Body of pancreas (tissue), 4 donors: ENCODE data around the gene SOD3. TPM values are rescaled to one million over a fixed set of nuclear protein-coding genes. Genes with fewer than 3 reads are reported as not detected.
A peak's percentile ranks its signal among the peaks of the same experiment; 100 is the strongest.

Source experiments
- ATAC-seq: fragments of 150-250 bp; one replicate; pipeline ENCODE4 v1.9.1; 2016
- DNase-seq, 4 donors: peaks; one replicate each; pipeline ENCODE4 v3.0.0-alpha.2; 2019
- H3K27ac ChIP-seq, 4 donors: fragments of 200-600 bp; sonication (generic); 1 replicate in 3 of 4; 2 replicates in 1 of 4; pipeline versions ENCODE4 v1.5.1 to v1.6.1; 2016 to 2019; ENCODE audit warnings: mild to moderate bottlenecking in 1 of 4, mixed read lengths in 1 of 4, moderate library complexity in 1 of 4
- H3K27me3 ChIP-seq, 2 donors: fragments of 200-600 bp; sonication (generic); one replicate each; pipeline ENCODE4 v1.6.0; 2016; ENCODE audit warnings: mild to moderate bottlenecking in 1 of 2
- H3K36me3 ChIP-seq, 2 donors: fragments of 200-600 bp; sonication (generic); replicated peaks in 1 of 2; 2 replicates each; pipeline ENCODE4 v1.5.1; 2016; ENCODE audit warnings: low read depth in 2 of 2; ENCODE audit not compliant: insufficient read depth in 1 of 2
- H3K4me1 ChIP-seq: fragments of 200-600 bp; sonication (generic); one replicate; pipeline ENCODE4 v1.6.0; 2016
- H3K4me3 ChIP-seq, 2 donors: fragments of 200-600 bp; sonication (generic); 1 replicate in 1 of 2; 2 replicates in 1 of 2; pipeline ENCODE4 v1.5.1; 2016 to 2019
- H3K9me3 ChIP-seq, 3 donors: fragments of 200-600 bp; sonication (generic); 1 replicate in 2 of 3; 2 replicates in 1 of 3; pipeline ENCODE4 v1.5.1; 2016
- CTCF ChIP-seq, 7 experiments: fragments of 450-650 bp in 4 of 7; fragments of 200-600 bp in 3 of 7; sonication (generic) in 3 of 7; IDR thresholded peaks; one replicate each; pipeline ENCODE4 v1.5.1; 2016 to 2019; ENCODE audit warnings: antibody characterized with exemption in 7 of 7
- POLR2A ChIP-seq, 3 donors: fragments of 450-650 bp; IDR thresholded peaks; one replicate each; pipeline ENCODE4 v1.6.1; 2016; ENCODE audit warnings: antibody characterized with exemption in 3 of 3, mild to moderate bottlenecking in 2 of 3
- WGBS, 2 donors: methylation state at CpG; one replicate each; pipeline ENCODE4 v1.1.5; 2017; 5-methylcytosine and 5-hydroxymethylcytosine counted together
- intact Hi-C: fragments of 100-400 bp; cut with DNase I; formaldehyde crosslinking; loops from one replicate; pipeline ENCODE4 v1.15.1; 2023
- total RNA-seq, 2 donors: library from RNA; depleted of rRNA; stranded (reverse); fragments of >200 nt; gene quantifications; one replicate each; pipeline ENCODE4 v1.1.0, GENCODE V29; 2016

Gene SOD3
- total RNA-seq, 2 donors from 2014 or later, result 139 to 290 TPM

GRCh38 chr4:24805067-24805466 lies 9.7 kb downstream of the SOD3 start:
- peak overlapping the region in 2 of 4 donors; percentile 33 to 49 for H3K27ac ChIP-seq
- WGBS, 2 donors, result 36 to 41% methylated on average over 5 of the region's 5 CpGs
- no peaks in the 10 kb centered on the region for H3K27me3 ChIP-seq
- intact Hi-C loops, result no loop called here
- H3K36me3 ChIP-seq, result peaks cover 0 to 7% of the 10 kb centered on the region in 2 donors
- H3K4me1 ChIP-seq, result peaks cover 28% of the 10 kb centered on the region
- no peaks in the 10 kb centered on the region for H3K9me3 ChIP-seq
- peak; percentile 64 for ATAC-seq
- no peak overlapping the region for H3K4me3 ChIP-seq
- peak in 3 of 4 donors; percentile 25 to 50 (median 26) for DNase-seq
- no peak for TF ChIP-seq POLR2A (IDR thresholded peaks at IDR 0.05)
- no peak for TF ChIP-seq CTCF (IDR thresholded peaks at IDR 0.05)

GRCh38 chr4:24805566-24805965 lies 10.2 kb downstream of the SOD3 start:
- H3K27ac ChIP-seq, result peak overlapping the region in 1 of 4 donors; percentile 33
- ATAC-seq, result peak; percentile 45
- no peak for TF ChIP-seq POLR2A (IDR thresholded peaks at IDR 0.05)
- no peak for TF ChIP-seq CTCF (IDR thresholded peaks at IDR 0.05)

GRCh38 chr4:24806206-24806990 lies 11.0 kb downstream of the SOD3 start:
- Histone ChIP-seq H3K9me3 (no peaks in the 10 kb centered on the region), H3K27me3 (no peaks in the 10 kb centered on the region), H3K27ac (no peak overlapping the region), H3K4me1 (peaks cover 16% of the 10 kb centered on the region), H3K36me3 (peaks cover 0 to 7% of the 10 kb centered on the region in 2 donors), H3K4me3 (no peak overlapping the region)
- WGBS, 2 donors, result 86 to 89% methylated on average over 9 to 11 of the region's 11 CpGs
- DNase-seq, result no peak
- intact Hi-C loops, result no loop called here
- no peak for ATAC-seq
- no peak for TF ChIP-seq POLR2A (IDR thresholded peaks at IDR 0.05)
- TF ChIP-seq CTCF (IDR thresholded peaks at IDR 0.05), result no peak

More at GRCh38 chr4:24805566-24805965, 10.2 kb downstream of the SOD3 start:
- intact Hi-C loops, result no loop called here
- peaks cover 0 to 7% of the 10 kb centered on the region in 2 donors for H3K36me3 ChIP-seq
- H3K4me3 ChIP-seq, result no peak overlapping the region
- H3K9me3 ChIP-seq, result no peaks in the 10 kb centered on the region
- 60 to 62% methylated on average over 6 of the region's 6 CpGs for WGBS, 2 donors
- peaks cover 23% of the 10 kb centered on the region for H3K4me1 ChIP-seq
- no peak for DNase-seq
- no peaks in the 10 kb centered on the region for H3K27me3 ChIP-seq

GRCh38 chr4:24807611-24808010 lies 12.2 kb downstream of the SOD3 start:
- intact Hi-C loops, result no loop called here
- no peaks in the 10 kb centered on the region for H3K27me3 ChIP-seq
- H3K4me1 ChIP-seq, result peaks cover 11% of the 10 kb centered on the region
- H3K9me3 ChIP-seq, result no peaks in the 10 kb centered on the region
- H3K36me3 ChIP-seq, result peaks cover 0 to 7% of the 10 kb centered on the region in 2 donors
- ATAC-seq, result no peak
- 54 to 69% methylated on average over 4 to 5 of the region's 5 CpGs for WGBS, 2 donors
- no peak overlapping the region for H3K4me3 ChIP-seq
- DNase-seq, result peak in 2 of 4 donors; percentile 22 to 36
- no peak overlapping the region for H3K27ac ChIP-seq
- TF ChIP-seq CTCF (IDR thresholded peaks at IDR 0.05), result no peak
- TF ChIP-seq POLR2A (IDR thresholded peaks at IDR 0.05), result no peak
